ENCODE data around the gene ZNF12. TPM values are rescaled to one million over a fixed set of nuclear protein-coding genes. Genes with fewer than 3 reads are reported as not detected.
"Not testable (repeated sequence)": the region's sequence is repeated elsewhere in the genome, so short reads cannot be mapped to it uniquely, and the experiment has no call there.

The ZNF12 gene
- total and polyA plus RNA-seq, 12 donors: 7.2 to 18.0 (median 16.2) TPM

- H3K27me3 ChIP-seq: no peaks in the 10 kb centered on the region
- DNase-seq: no peak
- no peak for ATAC-seq
- H3K9me3 ChIP-seq: peaks cover 3 to 91% (median 86%) of the 10 kb centered on the region in 11 donors
- no peak overlapping the region for H3K27ac ChIP-seq
- no peak overlapping the region for H3K4me3 ChIP-seq
- no peaks in the 10 kb centered on the region for H3K4me1 ChIP-seq
- H3K36me3 ChIP-seq: peaks cover 0 to 25% (median 0%) of the 10 kb centered on the region in 9 donors
- 96% methylated on average over 1 of the region's 1 CpG for WGBS, 2 donors
- intact Hi-C loops (cut with DNase I): no loop called here
- TF ChIP-seq, protein P1, sequence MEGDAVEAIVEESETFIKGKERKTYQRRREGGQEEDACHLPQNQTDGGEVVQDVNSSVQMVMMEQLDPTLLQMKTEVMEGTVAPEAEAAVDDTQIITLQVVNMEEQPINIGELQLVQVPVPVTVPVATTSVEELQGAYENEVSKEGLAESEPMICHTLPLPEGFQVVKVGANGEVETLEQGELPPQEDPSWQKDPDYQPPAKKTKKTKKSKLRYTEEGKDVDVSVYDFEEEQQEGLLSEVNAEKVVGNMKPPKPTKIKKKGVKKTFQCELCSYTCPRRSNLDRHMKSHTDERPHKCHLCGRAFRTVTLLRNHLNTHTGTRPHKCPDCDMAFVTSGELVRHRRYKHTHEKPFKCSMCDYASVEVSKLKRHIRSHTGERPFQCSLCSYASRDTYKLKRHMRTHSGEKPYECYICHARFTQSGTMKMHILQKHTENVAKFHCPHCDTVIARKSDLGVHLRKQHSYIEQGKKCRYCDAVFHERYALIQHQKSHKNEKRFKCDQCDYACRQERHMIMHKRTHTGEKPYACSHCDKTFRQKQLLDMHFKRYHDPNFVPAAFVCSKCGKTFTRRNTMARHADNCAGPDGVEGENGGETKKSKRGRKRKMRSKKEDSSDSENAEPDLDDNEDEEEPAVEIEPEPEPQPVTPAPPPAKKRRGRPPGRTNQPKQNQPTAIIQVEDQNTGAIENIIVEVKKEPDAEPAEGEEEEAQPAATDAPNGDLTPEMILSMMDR (IDR thresholded peaks at IDR 0.05): no peak
Observed at GRCh38 chr7:6675807-6676405, 30.8 kb downstream of the ZNF12 start.

DNA sequence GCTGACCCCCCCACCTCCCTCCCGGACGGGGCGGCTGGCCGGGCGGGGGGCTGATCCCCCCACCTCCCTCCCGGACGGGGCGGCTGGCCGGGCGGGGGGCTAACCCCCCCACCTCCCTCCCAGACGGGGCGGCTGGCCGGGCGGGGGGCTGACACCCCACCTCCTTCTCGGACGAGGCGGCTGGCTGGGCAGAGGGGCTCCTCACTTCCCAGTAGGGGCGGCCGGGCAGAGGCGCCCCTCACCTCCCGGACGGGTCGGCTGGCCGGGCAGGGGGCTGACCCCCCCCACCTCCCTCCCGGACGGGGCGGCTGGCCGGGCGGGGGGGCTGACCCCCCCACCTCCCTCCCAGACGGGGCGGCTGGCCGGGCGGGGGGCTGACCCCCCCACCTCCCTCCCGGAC is 35.9 kb downstream of the ZNF12 start:
- H3K4me3 ChIP-seq; H3K27ac ChIP-seq; DNase-seq; H3K4me1 ChIP-seq; H3K27me3 ChIP-seq; intact Hi-C loops (cut with DNase I); ATAC-seq: not testable (repeated sequence)
- 95 to 99% methylated on average over 10 to 23 of the region's 34 CpGs for WGBS, 2 donors
- Histone ChIP-seq H3K36me3 (peaks cover 0 to 25% (median 0%) of the 10 kb centered on the region in 9 donors), H3K9me3 (peaks cover 0 to 84% (median 47%) of the 10 kb centered on the region in 11 donors)

GRCh38 chr7:6658618-6659345 is 48.0 kb downstream of the ZNF12 start:
- Histone ChIP-seq H3K9me3 (no peaks in the 10 kb centered on the region), H3K36me3 (peaks cover 0 to 20% (median 10%) of the 10 kb centered on the region in 9 donors), H3K27ac (no peak overlapping the region), H3K4me3 (no peak overlapping the region), H3K27me3 (peaks cover 0 to 6% (median 0%) of the 10 kb centered on the region in 7 donors), H3K4me1 (no peaks in the 10 kb centered on the region)
- DNase-seq (no peak), ATAC-seq (no peak)
- TF ChIP-seq, protein P1 (IDR thresholded peaks at IDR 0.05): no peak
- 30 to 37% methylated on average over 11 of the region's 11 CpGs for WGBS, 2 donors
- intact Hi-C loops (cut with DNase I): no loop called here

DNA sequence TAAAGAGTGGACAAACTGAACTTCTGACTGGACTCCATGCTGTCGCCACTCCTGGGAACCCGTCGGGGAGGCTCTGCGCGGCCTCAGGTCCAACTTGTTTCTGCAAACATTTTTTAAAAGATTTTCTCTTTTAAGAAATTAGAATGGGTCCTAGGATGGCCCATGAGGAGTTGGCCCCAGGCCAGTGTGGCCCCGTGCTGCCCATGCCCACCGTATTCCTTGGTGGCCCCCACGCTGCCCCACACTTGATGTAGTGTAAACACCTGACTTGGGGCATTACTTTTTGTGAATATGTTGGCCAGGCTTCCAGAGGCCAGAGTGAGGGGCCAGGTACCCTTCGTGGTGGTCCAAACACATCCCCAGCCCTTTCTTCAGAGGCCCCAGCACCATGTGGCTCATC is 50.3 kb downstream of the ZNF12 start:
- Histone ChIP-seq H3K27ac (no peak overlapping the region), H3K4me3 (no peak overlapping the region), H3K36me3 (peaks cover 6 to 37% (median 20%) of the 10 kb centered on the region in 9 donors), H3K4me1 (no peaks in the 10 kb centered on the region), H3K27me3 (no peaks in the 10 kb centered on the region), H3K9me3 (peaks cover 0 to 13% (median 0%) of the 10 kb centered on the region in 11 donors)
- 83 to 86% methylated on average over 9 of the region's 9 CpGs for WGBS, 2 donors
- TF ChIP-seq, protein P1 (IDR thresholded peaks at IDR 0.05): no peak
- DNase-seq (no peak), ATAC-seq (peak in 1 of 8 donors; percentile 17)
- intact Hi-C loops (cut with DNase I): no loop called here

Measured in heart right ventricle (tissue), 16 donors.